H1 (cell line): ENCODE data around the gene RIT2. TPM values are rescaled to one million over a fixed set of nuclear protein-coding genes. Genes with fewer than 3 reads are reported as not detected.
A peak's percentile ranks its signal among the peaks of the same experiment; 100 is the strongest.

Source experiments
- CTCF ChIA-PET: fragments of 300-600 bp; sonication (Branson Sonifier 250); formaldehyde crosslinking; loops from one replicate; lab custom pipeline; 2021; ENCODE audit not compliant: partially characterized antibody; lab: Charles Lee
- POLR2A ChIA-PET: fragments of 300-600 bp; sonication (Branson Sonifier 250); formaldehyde crosslinking; loops from one replicate; lab custom pipeline; 2021; ENCODE audit warnings: inconsistent platforms; ENCODE audit not compliant: partially characterized antibody; lab: Charles Lee
- DNase-seq, 2 experiments: peaks; one replicate each; pipeline versions ENCODE4 v3.0.0 to v3.0.0-alpha.2; 2010 to 2022; ENCODE audit warnings: low spot score in 2 of 2, low read depth in 1 of 2, mixed read lengths in 1 of 2
- FAIRE-seq: peaks from 2 replicates; lab custom pipeline; 2011; peaks lifted over from hg19 to GRCh38; lab: Jason Lieb, UNC
- H2AFZ ChIP-seq: 2 replicates; pipeline ENCODE4 v1.8.1; 2012; ENCODE audit warnings: low read length, inconsistent platforms
- H2AK5ac ChIP-seq: 2 replicates; pipeline ENCODE4 v1.6.1; 2013; ENCODE audit warnings: low read depth, low read length
- H2BK120ac ChIP-seq: replicated peaks from 2 replicates; pipeline ENCODE3; 2013; ENCODE audit warnings: low read depth, low read length, inconsistent platforms
- H2BK12ac ChIP-seq: 2 replicates; pipeline ENCODE4 v1.6.1; 2013; ENCODE audit warnings: low read depth, low read length
- H2BK15ac ChIP-seq: 2 replicates; pipeline ENCODE4 v1.6.1; 2013; ENCODE audit warnings: low read length
- H2BK20ac ChIP-seq: 2 replicates; pipeline ENCODE4 v1.6.1; 2013; ENCODE audit warnings: low read length
- H2BK5ac ChIP-seq: 2 replicates; pipeline ENCODE4 v1.6.1; 2013; ENCODE audit warnings: low read depth, low read length
- H3K14ac ChIP-seq: 2 replicates; pipeline ENCODE4 v1.6.1; 2013; ENCODE audit warnings: inconsistent platforms; ENCODE audit not compliant: insufficient read length
- H3K18ac ChIP-seq: 2 replicates; pipeline ENCODE4 v1.6.1; 2013; ENCODE audit warnings: low read length; ENCODE audit errors: extremely low read depth
- H3K23ac ChIP-seq: 2 replicates; pipeline ENCODE4 v1.6.1; 2013; ENCODE audit warnings: inconsistent platforms; ENCODE audit not compliant: insufficient read length
- H3K23me2 ChIP-seq: 2 replicates; pipeline ENCODE4 v1.6.1; 2013; ENCODE audit warnings: low read depth, low read length
- H3K27ac ChIP-seq: 2 replicates; pipeline ENCODE4 v1.6.1; 2011; ENCODE audit warnings: low read depth, low read length, inconsistent platforms
- H3K27me3 ChIP-seq, 4 experiments: replicated peaks in 1 of 4; 1 replicate in 1 of 4; 2 replicates in 3 of 4; pipeline versions ENCODE4 v1.6.1 to v1.8.1; 2011 to 2013; ENCODE audit warnings: low read length in 3 of 4, mild to moderate bottlenecking in 3 of 4, inconsistent platforms in 2 of 4, mixed read lengths in 2 of 4, moderate library complexity in 1 of 4; ENCODE audit not compliant: control insufficient read depth in 3 of 4, insufficient read depth in 3 of 4; ENCODE audit errors: extremely low read depth in 1 of 4
- H3K36me3 ChIP-seq, 4 experiments: 2 replicates each; pipeline versions ENCODE4 v1.6.1 to v1.8.1; 2011 to 2013; ENCODE audit warnings: mild to moderate bottlenecking in 4 of 4, low read length in 3 of 4, moderate library complexity in 2 of 4, control low read depth in 1 of 4, inconsistent platforms in 1 of 4; ENCODE audit not compliant: insufficient read depth in 4 of 4, control insufficient read depth in 2 of 4
- H3K4ac ChIP-seq: replicated peaks from 2 replicates; pipeline ENCODE3; 2013; ENCODE audit warnings: low read length, low read depth, mixed read lengths, inconsistent platforms; ENCODE audit not compliant: insufficient read length
- H3K4me1 ChIP-seq, 4 experiments: replicated peaks in 1 of 4; 1 replicate in 1 of 4; 2 replicates in 3 of 4; pipeline versions ENCODE4 v1.6.1 to v1.8.1; 2011 to 2013; ENCODE audit warnings: low read length in 3 of 4, inconsistent platforms in 2 of 4, mixed read lengths in 1 of 4; ENCODE audit not compliant: insufficient read depth in 4 of 4, control insufficient read depth in 3 of 4
- H3K4me2 ChIP-seq, 2 experiments: 2 replicates each; pipeline versions ENCODE4 v1.6.1 to v1.8.1; 2011 to 2013; ENCODE audit warnings: low read depth in 2 of 2, low read length in 2 of 2, control low read depth in 1 of 2, inconsistent platforms in 1 of 2, mild to moderate bottlenecking in 1 of 2; ENCODE audit not compliant: insufficient read depth in 1 of 2
- H3K4me3 ChIP-seq, 4 experiments: fragments of 200-600, 300-600 bp in 1 of 4; sonication (generic), shearing (Covaris generic), sonication (Bioruptor Twin) in 1 of 4; 2 replicates each; pipeline versions ENCODE4 v1.5.1 to v1.8.1; 2011 to 2016; ENCODE audit warnings: low read length in 4 of 4, low read depth in 3 of 4, control low read depth in 2 of 4, inconsistent platforms in 2 of 4, mild to moderate bottlenecking in 2 of 4, mixed read lengths in 1 of 4, moderate library complexity in 1 of 4; ENCODE audit not compliant: insufficient read depth in 2 of 4; ENCODE audit errors: extremely low read depth in 1 of 4
- H3K56ac ChIP-seq: replicated peaks from 2 replicates; pipeline ENCODE3; 2013; ENCODE audit warnings: low read depth, mild to moderate bottlenecking, mixed read lengths, low read length, inconsistent platforms; ENCODE audit not compliant: insufficient read length
- H3K79me1 ChIP-seq: 2 replicates; pipeline ENCODE4 v1.6.1; 2013; ENCODE audit warnings: low read depth, low read length, control low read depth
- H3K79me2 ChIP-seq, 2 experiments: 2 replicates each; pipeline versions ENCODE4 v1.6.1 to v1.8.1; 2012 to 2013; ENCODE audit warnings: low read length in 2 of 2, mild to moderate bottlenecking in 2 of 2, inconsistent platforms in 1 of 2; ENCODE audit not compliant: insufficient read depth in 2 of 2, control insufficient read depth in 1 of 2
- H3K9ac ChIP-seq, 4 experiments: replicated peaks in 1 of 4; 1 replicate in 1 of 4; 2 replicates in 3 of 4; pipeline versions ENCODE4 v1.6.1 to v1.8.1; 2011 to 2013; ENCODE audit warnings: low read depth in 3 of 4, low read length in 3 of 4, control low read depth in 2 of 4, mild to moderate bottlenecking in 2 of 4, moderate library complexity in 2 of 4, inconsistent platforms in 1 of 4; ENCODE audit errors: extremely low read depth in 1 of 4
- H3K9me3 ChIP-seq, 2 experiments: 2 replicates each; pipeline versions ENCODE4 v1.6.1 to v1.8.1; 2012 to 2013; ENCODE audit warnings: mild to moderate bottlenecking in 2 of 2, moderate library complexity in 2 of 2, control low read depth in 1 of 2, inconsistent platforms in 1 of 2, low read depth in 1 of 2, low read length in 1 of 2, mixed read lengths in 1 of 2; ENCODE audit not compliant: insufficient read depth in 2 of 2
- H4K20me1 ChIP-seq, 2 experiments: replicated peaks in 1 of 2; 2 replicates each; pipeline versions ENCODE3 to v1.8.1; 2011 to 2013; ENCODE audit warnings: inconsistent platforms in 2 of 2, low read length in 2 of 2, mild to moderate bottlenecking in 1 of 2; ENCODE audit not compliant: insufficient read depth in 2 of 2, control insufficient read depth in 1 of 2
- H4K5ac ChIP-seq: 2 replicates; pipeline ENCODE4 v1.6.1; 2013; ENCODE audit warnings: low read length, low read depth, mixed read lengths, inconsistent platforms; ENCODE audit not compliant: insufficient read length
- H4K8ac ChIP-seq: 2 replicates; pipeline ENCODE4 v1.8.0; 2013; ENCODE audit warnings: mild to moderate bottlenecking, moderate library complexity, low read length, inconsistent platforms; ENCODE audit not compliant: insufficient read depth; ENCODE audit errors: extremely low read depth
- H4K91ac ChIP-seq: replicated peaks from 2 replicates; pipeline ENCODE3; 2013; ENCODE audit warnings: low read length, mixed read lengths, inconsistent platforms; ENCODE audit not compliant: insufficient read length
- EP300 ChIP-seq, 2 experiments: IDR thresholded peaks; 1 replicate in 1 of 2; 2 replicates in 1 of 2; pipeline ENCODE4 v1.6.1; 2011 to 2012; ENCODE audit warnings: low read depth in 2 of 2, low read length in 2 of 2, mild to moderate bottlenecking in 2 of 2, borderline replicate concordance in 1 of 2, inconsistent platforms in 1 of 2, moderate library complexity in 1 of 2
- HDAC6 ChIP-seq: IDR thresholded peaks from one replicate; pipeline ENCODE4 v1.7.1; 2012; ENCODE audit warnings: low read depth, mild to moderate bottlenecking, inconsistent platforms, low read length, moderate library complexity
- KDM1A ChIP-seq: fragments of 200-600, 300-600 bp; sonication (generic); IDR thresholded peaks from 2 replicates; pipeline ENCODE4 v1.7.1; 2016; ENCODE audit warnings: mild to moderate bottlenecking, low read length, borderline replicate concordance
- KDM4A ChIP-seq: IDR thresholded peaks from one replicate; pipeline ENCODE4 v1.7.1; 2012; ENCODE audit warnings: low read depth, mild to moderate bottlenecking, moderate library complexity, low read length, inconsistent platforms; ENCODE audit not compliant: severe bottlenecking
- POU5F1 ChIP-seq: IDR thresholded peaks from 2 replicates; pipeline ENCODE4 v1.6.1; 2011; ENCODE audit warnings: low read depth, mild to moderate bottlenecking, low read length, moderate library complexity
- SIX5 ChIP-seq: IDR thresholded peaks from 2 replicates; pipeline ENCODE4 v1.6.1; 2011; ENCODE audit warnings: mild to moderate bottlenecking, low read depth, low read length
- SP1 ChIP-seq: IDR thresholded peaks from 2 replicates; pipeline ENCODE4 v1.6.1; 2011; ENCODE audit warnings: low read depth, low read length
- TAF7 ChIP-seq: optimal IDR thresholded peaks from 2 replicates; pipeline ENCODE3; 2011; ENCODE audit warnings: low read depth, mild to moderate bottlenecking, inconsistent platforms, low read length, moderate library complexity, borderline replicate concordance
- YY1 ChIP-seq: IDR thresholded peaks from 2 replicates; pipeline ENCODE4 v1.6.1; 2011; ENCODE audit warnings: low read depth, mild to moderate bottlenecking, low read length
- WGBS, 2 experiments: shearing (Covaris generic) in 1 of 2; methylation state at CpG; one replicate each; pipeline versions ENCODE4 v1.1.6 to v1.1.7; 2013 to 2015; ENCODE audit warnings: low lambda C conversion rate in 2 of 2, mixed read lengths in 2 of 2, inconsistent platforms in 1 of 2, low coverage in 1 of 2, missing lambda C conversion rate in 1 of 2; ENCODE audit not compliant: insufficient replicate concordance in 2 of 2, insufficient coverage in 1 of 2, insufficient read length in 1 of 2; ENCODE audit errors: extremely low coverage in 1 of 2, missing lambda C conversion rate in 1 of 2; 5-methylcytosine and 5-hydroxymethylcytosine counted together
- polyA plus RNA-seq, 7 experiments: library from polyadenylated mRNA; depleted of rRNA in 3 of 7; stranded (reverse) in 5 of 7; unstranded in 2 of 7; fragments of >200 nt in 5 of 7; fragments of 200-250 nt in 2 of 7; gene quantifications; 1 replicate in 5 of 7; 2 replicates in 1 of 7; 4 replicates in 1 of 7; pipeline versions ENCODE4 v1.2.1 to v1.2.3, GENCODE V29; 2011 to 2013; ENCODE audit warnings: missing spikeins in 2 of 7, mixed read lengths in 2 of 7
- total RNA-seq: library from RNA; stranded (reverse); fragmentation: NEBNext Ultra II Directional; extraction: Animal tissue kit (Norgen Biotek cat#: 25700); gene quantifications from 2 replicates; pipeline ENCODE4 v1.2.1, GENCODE V29; 2021

Gene RIT2
- total and polyA plus RNA-seq, 2 of the 8 experiments (the other 6 are each of a cell fraction or from before 2014, with no cell fraction given): 0.67 to 3.2 TPM

DNA sequence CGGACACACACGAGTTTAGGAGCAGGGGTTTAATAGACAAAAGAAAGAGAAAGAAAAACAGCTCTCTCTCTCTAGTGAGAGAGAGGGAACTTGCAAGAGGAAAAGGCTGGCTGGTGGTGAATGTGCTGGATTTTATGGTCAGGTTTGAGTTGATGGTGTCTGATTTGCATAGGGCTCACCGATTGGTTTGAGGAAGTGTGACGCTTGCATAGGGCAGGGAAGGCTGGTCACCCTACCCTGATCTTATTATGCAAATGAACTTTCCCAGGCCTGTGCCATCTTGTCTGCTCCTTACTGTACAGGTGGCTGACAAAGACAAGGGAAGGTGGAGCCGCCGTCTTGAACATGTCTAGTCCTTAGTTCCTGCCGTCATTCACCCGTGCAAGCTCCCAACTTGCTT, 408.9 kb downstream of the RIT2 start:
- Histone ChIP-seq H3K23ac (no peak overlapping the region), H4K8ac (no peak overlapping the region), H3K36me3 (no peaks in the 10 kb centered on the region), H3K27me3 (no peaks in the 10 kb centered on the region), H3K79me1 (no peaks in the 10 kb centered on the region), H3K4me1 (peaks cover 0 to 3% (median 0%) of the 10 kb centered on the region in 4 experiments; a peak in 1 of 7 replicates), H3K9ac (no peak overlapping the region), H2BK120ac (no peak overlapping the region), H3K56ac (no peak overlapping the region), H2AK5ac (no peak overlapping the region), H3K4ac (no peak overlapping the region), H3K4me3 (no peak overlapping the region), H2AFZ (peak overlapping the region; percentile 74), H4K20me1 (no peaks in the 10 kb centered on the region), H4K5ac (no peak overlapping the region), H2BK20ac (no peak overlapping the region), H3K23me2 (no peaks in the 10 kb centered on the region), H2BK12ac (0 out of 2 replicates have a peak overlapping the region, but pooled peaks have one; percentile 2), H3K79me2 (no peaks in the 10 kb centered on the region), H3K14ac (no peak overlapping the region), H3K9me3 (no peaks in the 10 kb centered on the region), H3K18ac (no peak overlapping the region), H2BK5ac (no peak overlapping the region; the same call in 1 of the 2 replicates), H3K27ac (no peak overlapping the region), H3K4me2 (no peak overlapping the region), H2BK15ac (no peak overlapping the region), H4K91ac (no peak overlapping the region)
- ChIA-PET CTCF (no interaction called here), POLR2A (interaction anchor here (1.0 kb wide), 1 partner anchor 10 kb away, joined by 3 read pairs; no protein-coding TSS in a partner anchor)
- WGBS, 2 experiments: 90% methylated on average over 8 of the region's 8 CpGs; no CpG with 5 or more reads in 1 of the 2 experiments
- FAIRE-seq: no peak
- TF ChIP-seq KDM4A (no peak), KDM1A (no peak), POU5F1 (no peak), HDAC6 (no peak), SIX5 (no peak), EP300 (IDR thresholded peaks at IDR 0.05; ENCODE audit: borderline replicate concordance in 1 of 2, low read depth in 2 of 2, low read length in 2 of 2) (no peak), TAF7 (no peak), SP1 (no peak), YY1 (no peak)
- DNase-seq: no peak
